GM12873 (cell line): ENCODE measurements around the gene DNAJC6.
A peak's percentile ranks its signal among the peaks of the same experiment; 100 is the strongest.

ENCODE experiments used
- TF ChIP-seq, protein P1 (sequence below): IDR thresholded peaks from 2 replicates; pipeline ENCODE4 v1.5.1; 2012; ENCODE audit warnings: low read depth, mild to moderate bottlenecking, moderate library complexity, low read length, control low read depth; ENCODE audit not compliant: insufficient read depth; ENCODE audit errors: missing control alignments

Gene DNAJC6

DNA sequence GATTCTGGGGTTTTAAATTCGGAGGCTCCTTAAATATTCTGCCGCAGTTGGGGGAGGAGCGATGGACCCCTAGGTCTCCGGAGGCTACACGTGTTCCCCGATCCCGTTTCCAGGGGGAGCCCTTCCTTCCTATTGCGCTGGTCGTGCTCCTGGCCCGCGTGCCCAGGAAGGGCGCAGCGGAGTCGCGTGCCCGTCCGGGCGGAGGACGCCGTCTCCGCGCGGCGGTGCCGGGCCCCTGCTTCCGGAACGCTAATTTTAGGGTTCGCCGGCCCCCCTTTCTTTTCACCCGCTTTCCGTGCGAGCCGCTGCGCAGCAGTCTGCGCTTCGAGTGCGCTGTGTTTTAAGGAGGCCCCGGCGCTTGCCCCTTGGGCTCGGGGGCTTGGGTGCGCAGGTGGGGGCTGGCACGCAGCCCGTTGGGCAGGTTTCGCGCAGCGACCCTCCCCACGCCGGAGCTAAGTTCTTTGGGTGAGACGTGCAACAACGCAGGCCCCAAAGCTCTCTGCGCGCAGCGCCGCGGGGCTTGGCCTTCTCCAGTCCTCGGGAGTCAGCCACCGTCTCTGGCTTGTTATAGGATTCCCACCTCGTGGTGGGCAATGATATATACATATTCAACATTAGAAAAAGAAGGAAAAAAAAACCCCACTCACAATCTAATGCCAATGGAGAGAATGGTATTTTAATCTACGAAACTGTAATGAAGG lies 43.5 kb upstream of the DNAJC6 start:
- TF ChIP-seq, protein P1, sequence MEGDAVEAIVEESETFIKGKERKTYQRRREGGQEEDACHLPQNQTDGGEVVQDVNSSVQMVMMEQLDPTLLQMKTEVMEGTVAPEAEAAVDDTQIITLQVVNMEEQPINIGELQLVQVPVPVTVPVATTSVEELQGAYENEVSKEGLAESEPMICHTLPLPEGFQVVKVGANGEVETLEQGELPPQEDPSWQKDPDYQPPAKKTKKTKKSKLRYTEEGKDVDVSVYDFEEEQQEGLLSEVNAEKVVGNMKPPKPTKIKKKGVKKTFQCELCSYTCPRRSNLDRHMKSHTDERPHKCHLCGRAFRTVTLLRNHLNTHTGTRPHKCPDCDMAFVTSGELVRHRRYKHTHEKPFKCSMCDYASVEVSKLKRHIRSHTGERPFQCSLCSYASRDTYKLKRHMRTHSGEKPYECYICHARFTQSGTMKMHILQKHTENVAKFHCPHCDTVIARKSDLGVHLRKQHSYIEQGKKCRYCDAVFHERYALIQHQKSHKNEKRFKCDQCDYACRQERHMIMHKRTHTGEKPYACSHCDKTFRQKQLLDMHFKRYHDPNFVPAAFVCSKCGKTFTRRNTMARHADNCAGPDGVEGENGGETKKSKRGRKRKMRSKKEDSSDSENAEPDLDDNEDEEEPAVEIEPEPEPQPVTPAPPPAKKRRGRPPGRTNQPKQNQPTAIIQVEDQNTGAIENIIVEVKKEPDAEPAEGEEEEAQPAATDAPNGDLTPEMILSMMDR, result peak; percentile 17

DNA sequence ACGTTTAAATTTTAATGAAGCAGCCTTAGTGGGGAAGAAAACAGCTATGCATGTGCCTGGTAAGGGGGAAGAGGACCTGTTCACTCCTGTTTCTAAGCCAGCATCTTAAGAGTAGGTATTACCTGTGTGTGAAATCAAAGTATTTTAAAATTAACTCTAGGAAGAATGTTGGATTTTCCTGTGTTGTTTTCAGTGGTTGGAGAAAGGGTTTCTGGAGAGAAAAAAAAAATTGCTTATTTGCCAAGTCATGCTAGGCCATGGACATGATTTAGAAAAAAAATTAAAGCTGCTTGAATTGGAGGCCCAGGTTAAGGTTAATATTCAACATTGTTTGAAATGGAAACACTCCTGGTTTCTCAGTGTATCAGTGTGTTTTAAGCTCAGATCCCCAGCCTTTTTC lies 42.9 kb upstream of the DNAJC6 start:
- TF ChIP-seq, protein P1, result no peak

DNA sequence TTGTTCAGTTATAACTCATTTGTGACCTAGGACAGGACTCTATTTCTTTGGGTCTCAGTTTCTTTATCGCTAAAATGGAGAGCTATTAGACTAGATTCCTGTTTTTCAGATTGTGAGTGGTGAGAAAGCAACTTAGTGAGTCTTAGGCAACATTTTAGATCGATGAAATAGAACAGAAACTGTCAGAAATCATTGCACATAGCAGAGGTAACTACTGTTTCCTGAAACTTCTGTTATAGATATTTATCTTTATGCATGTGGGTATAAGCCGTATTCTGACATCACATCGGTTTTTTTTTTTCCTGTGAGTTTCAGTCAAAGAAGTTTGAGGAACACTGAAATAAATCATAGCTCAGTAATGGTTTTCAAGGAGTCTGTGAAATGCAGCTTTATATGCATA lies 42.1 kb upstream of the DNAJC6 start:
- TF ChIP-seq, protein P1, result no peak

DNA sequence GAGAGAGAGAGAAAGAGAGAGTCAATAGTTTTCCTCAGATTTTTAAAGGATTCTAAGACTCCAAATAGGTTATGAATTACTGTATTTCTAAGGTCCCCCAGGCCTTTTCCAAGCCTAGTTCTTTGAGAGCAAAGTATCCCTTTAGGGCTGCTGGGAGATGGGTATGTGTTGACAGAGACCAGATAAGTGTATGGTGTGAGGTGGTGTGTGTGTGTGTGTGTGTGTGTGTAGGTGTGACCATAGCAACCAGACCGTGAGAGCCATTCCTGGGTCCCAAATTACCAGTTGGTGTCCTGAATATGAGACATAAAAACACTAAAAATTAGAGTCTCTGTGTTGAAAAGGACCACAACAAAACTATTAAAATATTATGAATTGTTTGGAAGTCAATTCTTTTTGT lies 41.7 kb upstream of the DNAJC6 start:
- TF ChIP-seq, protein P1, result no peak

DNA sequence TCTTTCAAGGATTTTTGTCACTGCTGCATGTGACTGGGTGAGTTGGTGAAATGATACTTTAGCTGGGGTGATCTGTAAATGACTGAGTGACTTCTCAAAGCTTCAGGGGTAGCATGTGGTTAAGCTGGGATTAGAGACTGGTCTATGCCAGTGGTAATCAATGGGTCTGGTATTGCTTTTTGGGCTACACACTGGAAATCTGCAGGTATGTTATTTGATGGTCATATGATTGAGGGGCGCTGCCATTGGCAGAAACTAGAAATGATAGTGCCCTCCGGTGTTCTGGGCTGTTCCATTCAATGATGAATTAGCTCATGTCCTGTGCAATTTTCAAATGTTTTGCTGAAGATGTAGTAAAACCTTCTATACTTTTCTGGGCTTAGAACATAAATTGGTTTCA lies 39.7 kb upstream of the DNAJC6 start:
- TF ChIP-seq, protein P1, result no peak

DNA sequence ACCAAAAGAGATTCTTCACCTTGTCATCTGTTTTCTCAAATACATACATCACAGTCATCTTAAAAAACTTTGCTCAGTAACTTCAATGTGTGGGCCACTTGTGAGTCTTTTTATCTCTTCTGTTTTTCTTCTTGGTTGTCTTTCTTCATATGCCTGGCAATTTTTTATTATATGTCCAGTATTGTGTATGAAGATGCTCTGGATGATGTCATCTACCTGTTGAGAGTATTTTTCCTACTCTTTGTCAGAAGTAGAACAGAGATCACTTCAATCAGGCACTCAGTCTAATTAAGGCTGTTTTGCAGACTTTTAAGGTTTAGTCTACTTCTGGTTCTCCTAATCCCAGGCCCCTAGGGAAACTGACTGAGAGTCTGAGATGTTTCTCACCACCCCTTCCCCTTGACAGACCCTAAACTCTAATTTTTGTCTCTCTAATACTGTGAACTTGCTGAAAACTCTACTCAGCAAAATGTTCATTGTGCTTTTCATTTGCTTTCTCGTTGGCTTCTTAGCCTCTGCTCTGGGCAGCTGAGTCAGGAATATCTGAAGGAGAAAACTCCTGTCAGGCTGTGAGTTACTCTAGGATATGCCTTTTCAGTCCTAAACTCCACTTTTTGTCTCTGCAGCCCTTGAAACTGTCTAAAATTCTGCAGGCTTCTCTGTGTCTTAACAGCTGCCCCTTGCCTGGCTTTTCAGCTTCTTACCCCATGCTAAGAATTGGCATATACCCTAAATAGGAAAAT lies 33.0 kb upstream of the DNAJC6 start:
- TF ChIP-seq, protein P1, result no peak

DNA sequence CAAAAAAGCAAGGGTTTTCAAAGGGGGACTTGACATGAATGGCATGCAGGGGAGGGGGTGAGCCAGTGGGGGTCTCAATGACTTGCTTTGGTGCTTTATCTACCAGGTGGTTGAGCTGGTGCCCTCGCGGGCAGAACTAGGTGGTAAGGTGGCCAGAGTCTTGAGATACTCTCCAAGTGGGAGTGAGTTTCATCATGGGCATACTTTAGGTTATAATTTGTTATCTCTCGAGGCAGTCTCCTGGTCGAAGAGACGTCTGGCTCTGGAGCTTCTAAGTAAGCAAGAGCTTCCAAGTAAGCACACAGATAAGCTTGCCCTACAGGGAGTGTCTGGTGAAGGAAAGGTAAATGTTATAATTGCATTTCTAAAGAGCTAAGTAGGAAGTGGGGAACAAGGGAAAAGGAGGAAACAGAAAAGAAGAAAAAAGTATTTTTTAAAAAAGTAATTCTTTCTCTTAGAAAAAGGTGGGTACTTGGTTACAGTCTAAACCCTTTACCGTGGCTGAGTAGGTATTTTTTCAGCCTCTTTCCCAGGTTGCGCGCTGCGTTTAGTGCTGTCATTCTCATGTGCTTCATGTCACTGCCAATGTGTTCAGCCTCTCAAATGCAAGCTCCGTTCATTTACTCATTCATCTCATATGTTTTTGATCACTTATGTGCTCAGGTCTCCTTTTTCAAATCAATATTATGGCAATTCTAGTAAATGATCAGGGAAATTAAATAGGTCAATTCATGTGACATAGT lies 31.6 kb upstream of the DNAJC6 start:
- TF ChIP-seq, protein P1, result no peak
